Right kidney (tissue), 1 donor: ENCODE data around the gene BAZ2B.
A peak's percentile ranks its signal among the peaks of the same experiment; 100 is the strongest.
"Not testable (repeated sequence)": the region's sequence is repeated elsewhere in the genome, so short reads cannot be mapped to it uniquely, and the experiment has no call there.

Source experiments
- DNase-seq: peaks from one replicate; pipeline ENCODE4 v3.0.0-alpha.2; 2016

The BAZ2B gene

DNA sequence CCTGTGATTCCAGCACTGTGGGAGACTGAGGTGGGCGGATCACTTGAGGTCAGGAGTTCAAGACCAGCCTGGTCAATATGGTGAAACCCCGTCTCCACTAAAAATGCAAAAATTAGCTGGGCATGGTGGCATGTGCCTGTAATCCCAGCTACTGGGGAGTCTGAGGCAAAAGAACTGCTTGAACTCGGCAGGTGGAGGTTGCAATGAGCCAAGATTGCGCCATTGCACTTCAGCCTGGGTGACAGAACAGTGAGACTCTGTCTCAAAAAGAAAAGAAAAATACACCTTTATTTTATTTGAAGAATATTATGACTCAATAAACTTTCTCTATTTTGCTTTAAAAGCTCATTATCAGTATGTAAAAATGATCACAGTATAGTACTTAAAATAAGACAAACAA, 81.1 kb downstream of the BAZ2B start:
- not testable (repeated sequence) for DNase-seq

DNA sequence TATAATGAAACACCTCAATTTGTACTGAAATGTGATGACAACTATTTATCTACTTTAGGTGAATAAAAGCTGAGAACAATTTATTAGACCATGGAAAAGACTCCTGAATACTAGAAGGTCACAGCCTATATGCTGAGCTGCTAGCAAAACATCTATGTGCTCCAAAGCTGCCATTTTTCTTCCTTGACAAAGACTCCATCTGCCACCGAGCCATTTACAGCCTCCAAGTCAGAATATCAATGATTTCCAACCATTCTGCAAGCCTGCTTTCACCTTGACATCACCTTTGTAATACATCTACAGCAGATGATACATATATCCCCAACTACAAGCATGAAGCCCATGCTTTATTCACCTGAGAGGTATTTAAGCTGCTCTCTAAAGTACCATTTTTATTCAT, 84.9 kb downstream of the BAZ2B start:
- no peak for DNase-seq

DNA sequence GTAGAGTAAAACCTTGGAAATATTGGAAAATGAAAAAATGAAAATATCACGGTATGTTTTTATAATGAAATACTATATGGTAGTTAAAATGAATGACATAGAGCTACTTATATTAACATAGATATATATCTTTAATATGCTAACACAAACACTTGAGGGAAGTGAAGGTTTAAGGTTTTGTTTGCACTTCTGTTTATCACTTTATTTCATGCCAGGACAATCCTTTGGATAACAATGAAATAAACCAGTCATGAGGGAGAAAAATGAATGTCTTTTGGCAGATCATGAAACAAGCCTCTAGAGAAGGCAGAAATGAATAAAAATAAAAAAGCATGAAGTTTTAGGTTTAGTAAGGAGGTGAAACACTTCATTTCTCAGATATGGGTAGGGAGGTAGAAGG, 89.9 kb downstream of the BAZ2B start:
- no peak for DNase-seq

DNA sequence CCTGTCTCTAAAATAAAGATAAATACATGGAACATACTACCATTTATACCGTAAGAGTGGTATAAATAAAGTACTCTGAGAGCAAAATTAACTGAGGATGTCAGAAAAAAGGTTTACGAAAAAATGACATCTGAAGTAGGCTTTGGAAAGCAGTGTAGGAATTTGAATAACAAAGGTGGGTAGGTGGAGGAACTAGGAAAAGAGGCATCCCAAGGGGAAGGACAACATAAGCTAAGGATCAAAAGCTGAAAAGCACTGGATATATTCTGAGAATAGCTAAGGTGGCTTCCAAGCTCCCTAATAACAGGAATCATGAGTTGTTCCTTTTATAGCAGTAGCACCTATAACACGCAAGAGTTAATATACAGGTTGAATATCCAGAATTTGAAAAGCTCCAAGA, 91.3 kb downstream of the BAZ2B start:
- DNase-seq, result no peak

DNA sequence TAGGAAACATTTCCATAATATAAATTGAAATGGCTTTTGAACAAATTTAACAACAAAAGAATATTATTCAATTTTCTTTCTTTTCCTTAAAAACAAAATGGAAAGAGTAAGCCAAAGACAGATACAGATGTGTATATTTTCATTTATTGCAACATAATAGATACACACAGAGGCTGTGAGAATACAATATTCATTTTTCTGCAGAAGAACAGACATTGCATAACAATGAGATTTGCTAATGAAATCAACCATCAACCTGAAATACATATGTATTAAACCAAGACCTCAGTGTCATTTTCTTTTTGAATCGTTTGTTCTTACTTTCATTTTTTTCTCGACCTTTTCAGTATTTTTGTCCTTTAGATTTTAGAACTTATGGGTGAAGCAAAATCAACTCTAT, 95.1 kb downstream of the BAZ2B start:
- no peak for DNase-seq

DNA sequence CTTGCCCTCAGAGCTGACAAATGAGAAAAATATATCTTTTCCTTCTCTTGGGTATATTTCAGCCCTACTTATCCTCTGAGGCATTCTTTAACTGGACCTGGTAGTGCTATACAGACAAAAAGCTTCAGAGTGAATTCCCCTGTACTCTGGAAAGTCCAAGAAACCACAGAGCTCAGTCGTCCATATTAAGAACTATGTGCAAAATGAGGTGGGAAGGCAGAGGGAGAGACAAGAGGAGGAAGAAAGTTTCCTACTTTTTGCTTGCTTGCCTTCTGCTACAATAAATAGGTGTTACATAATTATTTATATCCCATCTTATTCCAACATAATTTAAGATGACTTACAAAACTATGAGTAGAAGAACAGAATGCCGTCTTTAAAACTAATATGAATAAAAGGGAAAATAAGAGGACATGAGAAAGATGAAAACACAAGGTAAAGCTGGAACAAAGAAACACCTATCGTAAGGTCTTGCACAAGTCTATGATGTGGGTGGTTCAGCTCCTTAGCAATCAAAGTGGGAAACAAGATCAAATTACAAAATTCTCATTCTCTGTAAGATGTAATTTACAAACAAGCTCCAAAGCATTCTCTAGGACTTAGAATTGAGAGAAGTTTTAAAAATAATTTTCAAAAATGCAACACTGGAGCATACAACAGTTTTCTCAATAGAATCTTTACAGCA, 97.9 kb downstream of the BAZ2B start:
- DNase-seq, result peak; percentile 18

DNA sequence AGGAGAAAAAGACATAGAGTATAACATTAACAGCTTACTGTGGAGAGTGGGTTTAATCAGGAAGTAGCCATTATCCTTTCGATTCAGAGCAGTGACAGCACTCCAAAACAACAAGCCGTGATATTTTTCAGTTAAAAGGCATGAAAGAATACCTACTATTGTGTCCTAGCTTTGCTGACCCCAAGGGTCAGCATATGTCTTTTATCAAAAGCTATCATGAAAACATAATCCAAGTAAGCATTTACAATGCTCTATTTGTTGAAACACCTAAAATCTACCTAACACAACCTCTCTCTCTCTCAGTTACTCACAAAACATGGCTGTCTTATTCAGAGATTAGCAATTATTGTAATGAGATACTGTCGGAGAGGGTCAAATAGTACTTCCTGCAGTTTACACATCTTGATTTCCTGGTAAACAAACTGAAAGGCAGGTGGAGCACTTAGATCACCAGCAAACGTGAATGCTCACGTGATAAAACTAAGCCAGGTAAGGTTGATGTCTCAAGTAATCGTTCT, 100.0 kb downstream of the BAZ2B start:
- DNase-seq, result peak; percentile 46

DNA sequence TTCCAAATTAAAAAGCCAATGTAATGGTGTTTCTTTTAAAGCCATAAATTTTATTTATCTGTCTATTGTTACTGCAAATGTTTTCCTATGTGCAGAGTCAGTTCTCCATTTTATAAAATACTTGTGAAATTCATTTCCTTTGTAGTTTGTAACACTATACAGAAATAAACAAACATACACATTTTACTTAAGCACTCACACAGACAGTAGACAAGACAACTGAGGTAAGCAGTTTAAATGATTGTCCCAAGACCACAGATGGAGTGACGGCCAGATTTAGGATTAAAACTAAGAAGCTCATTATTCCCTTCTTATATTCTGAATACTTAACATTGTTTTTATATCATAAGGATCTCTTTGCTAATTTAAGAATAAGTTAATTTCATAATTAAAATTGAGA, 100.9 kb downstream of the BAZ2B start:
- DNase-seq, result no peak

DNA sequence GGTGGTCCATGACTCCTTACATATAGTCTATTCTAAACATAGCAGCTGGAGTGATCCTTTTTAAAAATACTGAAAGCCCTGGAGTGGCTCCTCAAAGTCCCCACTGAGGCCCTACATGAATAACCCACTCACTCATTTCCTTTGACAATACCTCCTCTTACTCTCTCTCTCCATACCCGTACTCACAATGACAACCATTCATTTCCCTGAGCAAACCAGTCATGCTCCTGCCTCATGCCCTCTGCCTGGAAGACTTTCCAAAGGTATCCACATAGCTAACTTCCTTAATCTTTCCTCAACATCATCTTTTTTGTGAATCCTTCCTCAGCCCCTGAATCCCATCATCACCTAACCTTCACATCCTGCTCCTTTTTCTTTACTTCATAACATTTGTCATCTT, 102.6 kb downstream of the BAZ2B start:
- no peak for DNase-seq

DNA sequence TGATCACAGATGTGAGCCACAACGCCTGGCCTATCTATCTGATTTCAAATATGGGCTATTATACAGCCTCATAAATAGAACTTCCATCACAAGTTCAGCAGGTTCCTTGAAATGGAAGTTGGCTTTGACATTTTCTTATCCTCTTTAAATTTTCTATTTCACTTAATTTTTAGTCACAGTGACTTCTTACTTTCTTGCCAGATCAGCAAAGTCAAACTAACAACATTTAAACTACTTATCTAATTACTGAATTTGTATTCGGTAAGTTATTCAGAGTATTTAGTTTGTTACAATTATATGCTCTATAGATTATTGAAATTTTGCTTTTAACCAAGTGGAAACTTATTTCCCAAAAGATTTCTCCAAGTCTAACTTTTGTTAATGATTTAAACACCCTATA, 108.2 kb downstream of the BAZ2B start:
- DNase-seq, result no peak

DNA sequence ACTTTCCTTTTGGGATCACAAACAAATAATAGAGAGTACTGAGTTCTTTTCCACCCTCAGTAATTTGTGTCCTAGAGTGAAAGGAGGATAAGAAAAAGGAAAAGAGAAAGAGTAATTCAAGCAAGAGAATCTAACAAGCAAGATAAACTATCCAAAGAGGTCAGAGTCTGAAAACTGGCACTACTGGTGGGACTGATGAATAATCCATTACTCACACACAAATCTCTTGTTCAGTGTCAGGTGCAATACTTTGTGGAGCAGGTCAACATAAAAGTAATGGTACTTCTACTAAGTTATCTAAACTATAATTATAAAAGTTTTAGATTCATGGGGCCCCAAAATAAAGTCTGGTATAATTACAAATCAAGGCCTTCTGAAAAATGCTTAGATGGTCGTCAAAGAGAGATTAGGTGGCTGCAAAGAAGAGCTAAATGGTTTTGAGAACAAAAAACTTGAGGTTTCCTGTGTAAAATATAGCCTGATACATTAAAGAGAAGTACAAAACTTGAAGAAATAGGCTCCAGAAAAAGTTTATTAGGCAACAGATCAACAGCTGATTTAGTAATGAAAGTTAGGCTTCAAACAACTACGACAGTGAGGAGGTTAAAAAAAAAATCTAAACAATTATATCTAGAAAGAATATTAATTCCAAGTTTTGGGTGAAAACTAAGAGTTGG, 109.4 kb downstream of the BAZ2B start:
- no peak for DNase-seq

DNA sequence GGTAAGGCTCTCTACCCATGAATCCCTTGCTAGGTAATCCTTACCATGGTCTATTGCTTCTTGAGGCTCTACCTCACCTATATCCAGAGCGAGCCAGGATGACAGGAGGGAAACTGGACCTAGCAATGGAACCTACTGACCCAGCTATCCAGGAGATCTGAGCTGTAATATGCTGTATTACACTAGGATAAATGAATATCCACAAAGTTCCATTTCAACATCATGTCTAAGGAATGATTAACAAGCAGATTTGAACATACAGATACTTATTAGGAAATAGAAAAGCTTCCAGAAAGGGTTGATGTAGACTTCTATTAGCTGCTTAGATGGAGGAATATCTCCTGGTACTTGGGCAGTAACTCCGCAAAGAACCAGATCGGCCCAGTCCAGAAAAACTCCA, 110.1 kb downstream of the BAZ2B start:
- no peak for DNase-seq

DNA sequence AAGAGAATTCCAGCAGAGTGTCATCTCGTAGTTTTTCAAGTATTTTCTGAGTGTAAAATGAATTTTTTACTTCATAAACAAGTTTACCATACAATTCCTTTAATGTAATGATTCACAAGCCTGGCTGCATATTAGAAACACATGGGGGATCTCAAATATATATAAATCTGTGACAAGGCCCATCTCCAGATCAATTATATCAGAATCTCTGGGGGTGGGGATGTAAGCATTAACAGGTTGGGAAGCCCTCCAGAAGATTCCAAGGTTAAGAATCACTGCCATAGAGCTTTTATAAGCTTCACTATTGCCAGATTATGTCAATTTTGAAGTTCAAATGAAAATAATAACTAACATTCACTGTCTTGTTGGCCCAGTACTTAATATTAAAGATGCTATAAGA, 111.2 kb downstream of the BAZ2B start:
- no peak for DNase-seq

DNA sequence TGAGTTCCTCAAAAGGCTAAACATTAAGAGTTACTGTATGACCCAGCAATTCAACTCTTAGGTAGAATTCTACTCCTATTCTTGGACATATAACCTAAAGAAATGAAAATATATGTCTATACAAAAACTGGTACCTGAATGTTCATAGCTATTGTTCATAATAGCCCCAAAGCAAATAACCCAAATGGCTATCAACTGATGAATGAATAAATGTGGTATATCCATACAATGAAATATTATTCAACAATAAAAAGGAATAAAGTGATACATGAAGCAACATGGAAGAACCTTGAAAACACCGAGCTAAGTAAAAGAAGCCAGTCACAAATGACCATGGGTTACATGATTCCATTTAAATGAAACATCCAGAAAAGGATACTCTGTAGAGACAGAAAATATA, 114.6 kb downstream of the BAZ2B start:
- no peak for DNase-seq

DNA sequence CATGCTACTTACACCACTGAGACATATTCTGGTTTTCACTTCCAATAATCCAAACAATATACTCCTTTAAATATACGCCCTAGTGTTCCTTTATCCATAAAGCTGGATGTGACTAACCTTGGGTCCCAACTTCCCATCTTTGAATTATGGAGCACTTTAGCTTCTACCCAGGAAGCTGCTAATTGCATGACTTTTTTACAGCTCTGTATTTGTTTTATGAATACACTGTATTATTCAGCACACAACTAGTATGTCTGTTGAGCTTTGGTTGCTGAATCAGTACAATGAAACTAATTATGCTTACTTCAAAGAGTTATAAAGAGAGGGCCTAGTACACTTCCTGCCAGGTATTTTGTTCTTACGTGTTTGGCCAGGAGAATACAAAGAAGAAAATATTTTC, 118.5 kb downstream of the BAZ2B start:
- no peak for DNase-seq

DNA sequence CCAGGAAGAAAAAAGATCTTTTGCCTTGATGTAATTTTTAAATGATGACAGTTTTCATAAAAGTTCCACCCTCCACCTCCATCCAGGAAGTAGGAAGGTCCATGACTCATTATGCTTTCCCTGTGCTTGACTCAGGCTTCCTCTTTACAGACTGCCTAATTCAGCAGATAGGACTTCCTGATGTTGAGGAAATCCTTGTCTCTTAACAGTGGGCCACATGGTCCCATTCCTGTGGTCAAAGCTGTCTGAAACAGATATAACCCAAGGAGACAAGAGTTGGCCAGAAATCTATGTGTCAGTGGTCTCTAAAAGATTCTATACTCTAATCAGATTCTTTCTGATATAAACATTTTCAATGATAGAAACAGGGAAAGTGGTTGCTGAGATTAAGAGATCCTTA, 119.1 kb downstream of the BAZ2B start:
- no peak for DNase-seq

DNA sequence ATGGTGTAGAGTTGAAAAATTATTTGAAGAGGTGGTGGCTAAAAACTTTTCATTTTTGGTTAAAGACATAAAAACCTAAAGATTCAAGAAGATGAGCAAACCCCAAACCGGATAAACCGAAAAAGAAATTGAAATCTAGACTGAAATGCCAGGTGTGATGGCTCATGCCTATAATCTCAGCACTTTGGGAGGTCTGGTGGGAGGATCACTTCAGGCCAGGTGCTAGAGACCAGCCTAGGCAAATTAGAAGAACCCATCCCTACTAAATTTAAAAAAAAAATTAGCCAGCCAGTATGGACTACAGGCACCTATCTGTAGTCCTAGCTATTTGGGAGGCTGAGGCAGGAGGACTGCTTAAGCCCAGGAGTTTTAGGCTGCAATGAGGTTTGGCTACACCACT, 126.9 kb downstream of the BAZ2B start:
- no peak for DNase-seq

DNA sequence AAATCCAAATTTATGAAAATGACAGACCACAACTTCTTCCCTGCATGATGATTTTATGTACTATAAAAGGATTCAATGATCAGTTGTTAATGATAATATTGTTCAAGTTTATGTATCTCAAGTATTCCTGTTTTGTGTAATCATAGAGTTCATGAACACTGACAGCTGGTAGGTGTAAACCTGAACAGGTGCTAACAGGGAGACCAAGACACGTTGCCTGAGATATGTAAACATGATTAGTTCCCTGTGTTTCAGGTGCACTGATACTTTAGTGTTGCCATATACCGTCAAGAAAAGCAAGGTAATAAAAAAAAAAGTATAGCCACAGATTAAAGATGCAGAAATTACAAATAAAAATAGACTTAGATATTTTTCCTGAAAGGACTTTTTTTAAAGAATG, 131.8 kb downstream of the BAZ2B start:
- no peak for DNase-seq

DNA sequence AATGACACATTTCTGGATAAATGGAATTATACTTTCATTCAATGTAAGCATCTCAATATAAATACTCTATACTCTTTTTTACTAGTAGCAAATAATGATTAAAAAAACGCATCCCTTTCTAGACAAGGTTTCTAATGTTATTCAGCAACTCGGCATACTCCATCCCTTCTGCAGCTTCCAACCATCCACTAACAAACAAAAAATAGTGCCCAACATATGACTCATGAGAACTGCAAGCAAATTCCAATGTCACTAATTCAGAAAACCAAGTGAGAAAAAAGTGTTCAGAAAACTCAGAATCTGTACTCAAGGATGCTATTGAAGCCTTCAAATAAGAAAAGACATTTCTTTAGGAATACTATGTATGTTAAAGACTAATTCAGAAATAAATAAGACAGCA, 140.0 kb downstream of the BAZ2B start:
- DNase-seq, result no peak

DNA sequence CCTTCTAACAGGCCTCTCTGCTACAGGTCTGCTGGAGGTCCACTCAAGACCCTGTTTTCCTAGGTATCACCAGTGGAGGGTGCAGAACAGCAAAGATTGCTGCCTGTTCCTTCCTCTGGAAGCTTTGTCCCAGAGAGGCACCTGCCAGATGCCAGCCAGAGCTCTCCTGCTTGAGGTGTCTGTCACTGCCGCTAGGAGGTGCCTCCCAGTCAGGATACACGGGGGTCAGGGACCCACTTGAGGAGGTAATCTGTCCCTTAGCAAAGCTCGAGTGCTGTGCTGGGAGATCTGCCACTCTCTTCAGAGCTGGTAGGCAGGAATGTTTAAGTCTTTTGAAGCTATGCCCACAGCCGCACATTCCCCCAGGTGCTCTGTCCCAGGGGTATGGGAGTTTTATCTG, 140.6 kb downstream of the BAZ2B start:
- no peak for DNase-seq

DNA sequence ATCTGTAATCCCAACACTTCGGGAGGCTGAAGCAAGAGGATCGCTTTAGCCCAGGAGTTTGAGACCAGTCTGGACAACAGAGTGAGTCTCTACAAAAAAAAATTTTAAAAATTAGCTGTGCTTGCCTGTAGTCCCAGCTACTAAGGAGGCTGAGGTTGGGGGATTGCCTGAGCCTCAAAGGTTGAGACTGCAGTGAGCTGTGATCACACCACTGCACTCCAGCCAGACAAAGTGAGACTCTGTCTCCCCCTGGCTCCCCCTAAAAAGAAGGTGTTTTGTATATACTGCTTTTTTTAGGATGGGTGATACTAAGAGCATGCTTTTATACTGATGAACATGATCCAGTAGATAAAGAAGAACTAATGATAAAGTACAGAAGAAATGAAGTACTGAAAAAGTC, 145.0 kb downstream of the BAZ2B start:
- no peak for DNase-seq

DNA sequence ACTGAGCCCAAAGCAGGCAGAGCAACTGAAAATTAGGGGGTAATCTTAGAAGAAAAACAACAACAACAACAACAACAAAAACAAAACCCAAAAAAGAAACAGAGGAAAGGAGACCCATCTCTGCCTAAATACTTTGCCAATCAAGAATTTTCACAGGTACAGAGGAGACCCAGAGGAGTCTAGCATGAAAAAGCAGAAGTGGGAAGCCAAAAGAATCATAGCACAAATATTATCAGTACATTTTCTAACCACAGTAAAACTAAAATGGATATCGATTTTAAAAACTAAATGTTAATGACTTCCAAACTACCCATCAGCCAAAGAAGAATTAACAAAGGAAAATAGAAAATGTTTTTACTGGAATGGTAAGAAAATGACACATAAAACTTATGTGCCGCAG, 148.1 kb downstream of the BAZ2B start:
- no peak for DNase-seq

DNA sequence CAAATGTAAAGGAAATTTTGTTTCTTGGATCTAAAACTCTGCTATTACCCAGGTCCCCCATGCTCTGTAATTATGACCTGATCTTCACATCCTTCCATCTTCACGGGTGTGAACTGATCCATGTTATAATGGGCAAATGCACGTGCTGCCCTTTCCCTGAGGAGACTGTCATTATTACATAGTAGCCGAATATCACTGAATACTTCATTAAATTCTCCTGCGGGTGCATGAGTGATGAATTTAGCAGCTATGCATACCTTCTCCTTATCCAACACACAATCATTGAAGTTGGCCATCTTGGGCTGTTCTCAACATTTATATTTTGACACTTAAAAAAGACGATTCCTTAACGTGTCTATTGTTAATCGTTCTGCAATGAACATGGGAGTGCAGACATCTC, 153.4 kb downstream of the BAZ2B start:
- no peak for DNase-seq

DNA sequence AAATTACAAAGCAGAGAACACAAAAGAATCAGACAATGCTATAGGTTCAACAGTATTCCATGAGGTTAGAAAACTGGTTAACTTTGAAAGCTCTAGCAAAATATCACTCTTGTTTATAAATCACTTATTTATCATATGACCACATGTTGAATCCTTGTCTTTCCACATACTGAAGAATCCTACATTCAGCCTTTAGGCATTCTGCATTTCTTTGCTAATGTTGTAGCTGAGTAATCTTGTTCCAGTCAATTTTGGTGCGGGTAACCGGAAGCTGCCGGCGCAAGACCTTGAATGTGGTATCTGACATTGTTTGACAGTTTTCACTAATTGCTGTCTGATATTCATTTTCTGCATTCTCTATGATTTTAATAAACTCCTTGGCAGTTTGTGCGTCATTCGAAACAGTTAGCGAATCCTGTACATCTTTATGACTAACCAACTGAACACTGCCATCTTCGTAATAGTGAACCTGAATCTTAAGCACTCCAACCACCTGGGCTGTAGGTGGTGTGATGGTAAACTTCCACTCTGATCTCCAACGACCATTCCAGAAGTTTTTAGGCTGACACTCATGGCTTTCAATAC, 154.1 kb downstream of the BAZ2B start:
- no peak for DNase-seq
